NCI-H2107 (cell line): ENCODE measurements around the gene AXIN2.
A peak's percentile ranks its signal among the peaks of the same experiment; 100 is the strongest.

Experiments used
- DNase-seq: peaks from one replicate; lab custom pipeline; 2025; lab: John Stamatoyannopoulos, UW

Gene AXIN2

DNA sequence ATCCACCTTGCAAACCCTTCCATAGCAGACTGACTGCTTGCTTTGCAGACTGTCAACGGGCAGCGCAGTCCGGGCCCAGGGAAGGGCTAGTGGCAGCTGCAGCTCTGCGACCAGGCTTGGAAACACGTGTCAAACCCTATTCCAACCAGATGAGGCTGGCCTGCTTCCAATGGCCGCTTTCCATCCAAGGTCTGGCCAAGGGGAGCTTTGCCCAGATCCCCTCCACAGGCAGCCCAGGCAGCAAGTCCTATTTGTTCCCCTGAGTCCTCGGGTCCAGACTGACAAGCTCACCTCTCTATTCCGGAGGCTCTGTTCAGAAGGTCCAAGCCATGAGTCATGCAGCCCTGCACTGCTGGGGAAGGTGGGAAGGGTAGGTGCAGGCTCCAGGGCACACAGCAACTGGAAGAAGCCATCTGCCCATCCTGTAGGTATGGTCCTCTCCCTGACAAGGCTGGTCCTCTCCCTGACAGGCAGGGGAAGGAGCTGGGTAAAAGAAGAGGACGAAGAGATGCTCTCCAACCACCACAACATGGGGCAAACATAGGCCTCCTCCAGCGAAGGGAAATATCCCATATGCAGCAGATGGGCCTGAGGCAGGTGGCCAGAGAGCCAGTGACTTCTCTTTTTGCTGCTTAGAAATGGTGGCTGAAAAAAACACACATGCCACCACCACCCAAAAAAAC, 22.6 kb upstream of the AXIN2 start:
- no peak for DNase-seq

GRCh38 chr17:65576939-65577338, 15.5 kb upstream of the AXIN2 start:
- no peak for DNase-seq

- DNase-seq = no peak
Observed at GRCh38 chr17:65573282-65573602, 11.8 kb upstream of the AXIN2 start.

DNA sequence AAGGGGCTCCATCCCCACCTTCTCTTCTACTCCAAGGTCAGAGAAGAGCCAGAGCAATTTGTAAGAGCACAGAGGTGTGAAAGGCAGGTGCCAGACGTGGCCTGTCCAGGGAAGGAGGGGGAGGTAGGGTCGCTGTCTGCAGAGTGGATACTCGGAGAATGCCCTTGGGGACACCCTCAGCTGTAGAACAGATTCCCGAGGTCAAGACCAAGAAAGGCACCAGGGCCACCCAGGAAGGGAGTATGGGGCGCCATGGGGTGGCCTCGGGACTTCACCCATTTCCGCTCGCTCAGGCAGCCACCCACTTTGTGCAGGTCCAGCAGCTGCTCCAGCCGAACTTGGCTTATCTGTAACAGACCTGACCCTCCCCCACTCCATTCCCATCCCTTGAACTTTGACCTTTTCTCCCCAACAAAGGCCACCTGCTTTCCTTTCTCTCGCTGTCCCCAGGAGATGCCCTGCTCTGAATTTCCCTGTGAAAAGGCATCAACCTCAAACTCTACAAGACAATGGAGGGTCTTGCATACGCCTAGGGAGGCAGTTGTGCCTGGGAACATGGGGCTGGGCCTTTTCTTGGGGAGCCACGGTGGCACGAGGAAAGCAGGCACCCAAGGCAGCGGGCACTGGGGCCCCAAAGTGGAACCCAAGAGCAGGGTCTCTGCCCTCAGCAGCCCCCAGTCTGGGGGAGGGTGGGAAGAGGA, 11.3 kb upstream of the AXIN2 start:
- no peak for DNase-seq

GRCh38 chr17:65572186-65572580, 10.7 kb upstream of the AXIN2 start:
- no peak for DNase-seq

- no peak for DNase-seq
Observed at GRCh38 chr17:65568918-65569317, 7.5 kb upstream of the AXIN2 start.

- DNase-seq = no peak
Observed at GRCh38 chr17:65567566-65567965, 6.1 kb upstream of the AXIN2 start.

DNA sequence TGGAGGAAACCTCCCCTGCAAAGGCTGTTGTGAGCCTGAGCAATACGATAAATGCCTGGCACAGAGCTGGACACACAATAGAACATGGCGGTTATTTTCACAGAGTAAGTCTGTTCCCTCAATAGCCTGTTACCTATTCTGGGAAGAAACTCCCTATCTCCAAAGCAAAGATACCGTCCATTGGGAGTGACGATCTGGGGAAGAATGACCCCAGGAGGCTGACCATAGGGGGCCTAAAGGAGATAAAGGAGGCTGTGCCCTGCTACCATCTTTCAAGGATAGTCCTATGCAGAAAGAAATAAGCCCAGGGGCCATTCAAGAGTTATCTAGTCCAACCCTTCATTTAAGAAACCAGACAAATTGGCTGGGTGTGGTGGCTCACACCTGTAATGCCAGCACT, 4.1 kb upstream of the AXIN2 start:
- no peak for DNase-seq

DNA sequence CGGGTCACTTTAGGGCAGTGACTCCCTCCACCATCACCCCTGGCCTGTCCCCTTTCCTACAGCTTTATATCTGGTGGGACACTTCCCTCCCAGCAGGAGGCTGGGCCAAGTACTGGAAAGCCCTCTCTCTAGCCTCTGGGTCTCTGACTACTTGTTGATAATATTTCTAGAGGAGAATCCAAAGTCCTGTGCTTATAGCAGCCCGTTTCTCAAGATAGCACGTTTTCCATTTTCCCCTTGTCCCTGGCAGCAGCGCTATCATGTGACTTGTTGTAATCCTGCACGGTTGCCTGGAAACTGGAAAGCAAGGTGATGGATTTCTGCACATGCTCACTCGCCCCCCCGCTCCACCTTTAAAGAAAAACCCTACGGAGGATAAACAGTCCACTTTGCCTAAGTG, 3.3 kb upstream of the AXIN2 start:
- DNase-seq = peak; percentile 60

DNA sequence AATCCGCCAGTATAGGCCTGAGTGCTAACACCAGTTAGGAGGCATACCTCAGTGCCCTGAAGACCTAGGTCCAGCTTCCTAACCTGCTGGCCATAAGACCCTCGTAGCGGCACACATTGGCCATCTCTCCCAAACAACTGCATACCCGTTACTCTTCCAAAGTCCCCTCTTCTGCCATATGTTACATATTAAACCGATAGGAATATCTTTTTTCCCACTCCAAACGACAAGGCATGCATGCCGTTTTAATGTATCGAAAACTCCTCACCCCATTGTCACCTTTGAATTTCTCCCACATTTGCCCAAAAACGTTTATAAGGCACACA, 721 bp upstream of the AXIN2 start:
- no peak for DNase-seq

DNA sequence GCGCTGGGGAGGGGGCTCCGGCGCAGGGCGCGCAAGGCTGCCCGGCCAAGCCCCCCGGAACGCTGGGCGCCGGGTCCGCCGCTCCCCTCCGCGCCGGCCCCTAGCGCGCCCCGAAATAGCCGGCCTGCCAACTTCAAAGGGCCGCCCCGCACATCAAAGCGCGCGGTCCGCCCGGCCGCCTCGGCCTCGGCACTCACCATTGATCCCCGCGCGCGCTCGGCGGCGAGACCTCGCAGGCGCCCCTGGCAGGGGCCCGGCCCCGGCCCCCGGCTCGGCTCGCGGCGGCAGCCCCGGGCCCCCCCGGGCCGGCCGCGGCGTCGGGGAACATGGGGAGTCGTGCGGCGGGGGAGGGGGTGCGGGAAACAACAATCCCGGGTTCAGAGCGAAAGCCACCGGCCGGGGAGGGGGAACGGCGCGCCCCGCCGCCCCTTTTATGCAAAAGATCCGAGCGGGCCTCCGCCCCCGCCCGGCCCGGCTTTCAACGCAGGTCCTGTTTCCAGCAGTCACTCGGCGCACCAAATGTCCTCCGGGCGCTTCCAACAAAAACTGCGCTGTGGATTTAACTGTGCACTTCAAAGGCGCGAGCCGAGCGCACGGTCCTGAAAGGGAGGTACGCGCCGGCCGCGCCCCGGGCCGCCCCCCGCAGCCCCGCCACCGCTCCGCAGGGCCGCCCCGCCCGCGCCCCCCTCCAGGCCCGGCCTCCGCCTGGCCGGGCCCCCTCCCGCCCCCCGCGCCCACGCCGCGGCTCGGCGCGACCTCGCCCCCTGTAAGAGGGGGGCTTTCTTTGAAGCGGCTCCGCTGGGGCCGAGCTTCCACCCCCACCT, 608 bp downstream of the AXIN2 start:
- peak; percentile 63 for DNase-seq

DNA sequence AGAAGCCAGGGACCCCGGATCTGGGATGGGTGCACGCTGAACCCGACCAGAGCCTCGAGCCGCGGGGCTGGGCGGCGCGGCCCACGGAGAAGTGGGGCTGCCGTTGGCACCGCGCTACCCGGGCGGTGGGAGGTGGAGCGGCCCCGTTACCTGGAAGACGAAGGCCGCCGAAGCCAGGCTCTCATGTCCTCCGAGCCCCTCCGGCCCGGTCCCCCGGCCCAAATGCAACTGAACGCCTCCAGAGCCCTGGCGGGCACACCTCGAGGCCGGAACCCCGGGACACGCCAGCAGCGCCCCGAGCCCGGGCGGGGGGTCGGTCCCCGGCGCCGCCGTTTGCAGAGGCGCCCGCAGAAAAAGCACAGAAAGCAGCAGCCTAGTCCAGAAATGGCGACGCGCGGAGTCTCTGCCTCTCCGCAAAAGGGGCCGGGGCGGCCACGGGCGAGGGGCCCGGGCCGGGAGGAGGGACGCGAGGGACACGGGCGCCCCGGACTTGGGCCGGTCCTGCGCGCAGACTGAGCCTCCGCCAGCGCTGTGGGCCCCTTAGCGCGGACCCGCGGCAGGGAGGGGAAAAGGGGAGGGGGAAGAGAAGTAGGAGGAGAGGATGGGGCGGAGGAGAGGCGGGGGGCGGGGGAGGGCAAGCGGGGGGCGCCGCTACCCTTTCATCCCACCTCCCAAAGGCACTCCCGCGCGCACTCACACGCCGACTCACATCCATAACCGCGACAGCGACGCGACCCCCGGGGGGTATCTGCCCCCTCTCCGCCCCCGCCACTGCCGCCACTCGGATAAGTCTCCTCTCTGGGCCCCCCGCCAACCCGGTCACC, 1.4 kb downstream of the AXIN2 start:
- no peak for DNase-seq

DNA sequence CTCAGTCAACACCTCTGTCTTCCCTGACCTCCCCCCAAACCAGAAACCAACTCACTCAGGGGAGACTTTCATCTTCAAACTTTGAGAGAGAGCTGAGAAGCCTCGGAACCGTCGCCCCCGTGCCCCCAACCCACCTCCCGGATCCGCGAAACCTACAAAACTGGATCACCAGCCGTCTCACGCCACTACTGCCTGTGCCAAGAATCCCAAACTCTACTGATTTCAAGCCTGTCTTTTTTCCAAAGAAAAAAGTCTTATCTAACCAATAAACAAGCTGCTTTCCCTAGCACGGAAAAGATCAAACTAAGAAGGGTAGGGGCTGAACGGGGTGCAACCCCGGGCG, 2.0 kb downstream of the AXIN2 start:
- no peak for DNase-seq

- no peak for DNase-seq
Observed at GRCh38 chr17:65558683-65559460, 2.6 kb downstream of the AXIN2 start.

GRCh38 chr17:65558311-65558682, 3.2 kb downstream of the AXIN2 start:
- no peak for DNase-seq

DNA sequence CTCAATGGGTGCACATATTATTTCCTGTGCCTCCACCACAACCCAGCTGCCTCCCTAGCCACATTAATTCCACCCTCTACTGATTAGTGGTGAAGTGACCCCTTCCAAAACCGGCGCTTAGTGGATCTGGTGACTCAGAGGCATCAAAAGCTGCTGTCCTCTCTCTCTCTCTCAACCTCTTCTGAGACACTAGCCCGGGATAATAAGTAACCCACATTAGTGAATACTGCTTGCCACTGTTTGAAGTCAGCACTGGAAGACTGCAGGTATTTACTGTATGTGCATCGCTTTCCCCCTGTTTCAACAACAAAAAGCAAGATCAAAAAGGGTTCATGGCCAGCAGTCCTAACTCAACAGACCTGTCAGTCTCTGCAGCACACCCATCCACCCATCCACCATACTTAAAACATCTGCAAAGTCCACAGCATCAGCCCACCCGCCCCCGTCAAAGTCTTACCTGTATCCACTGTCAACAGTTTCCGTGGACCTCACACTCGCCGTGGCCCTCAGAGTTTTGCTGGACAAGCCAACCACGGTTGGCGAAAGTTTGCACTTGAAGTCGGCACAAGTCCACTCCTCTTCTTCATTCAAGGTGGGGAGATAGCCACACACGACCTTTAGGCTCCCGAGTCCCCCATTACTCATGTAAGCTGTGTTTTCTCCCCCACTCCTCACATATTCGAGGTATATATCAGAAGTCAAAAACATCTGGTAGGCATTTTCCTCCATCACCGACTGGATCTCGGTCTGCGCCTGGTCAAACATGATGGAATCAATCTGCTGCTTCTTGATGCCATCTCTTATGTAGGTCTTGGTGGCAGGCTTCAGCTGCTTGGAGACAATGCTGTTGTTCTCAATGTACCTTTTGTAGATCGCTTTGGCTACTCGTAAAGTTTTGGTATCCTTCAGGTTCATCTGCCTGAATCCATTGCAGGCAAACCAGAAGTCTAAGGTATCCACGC, 3.8 kb downstream of the AXIN2 start:
- DNase-seq = no peak

DNA sequence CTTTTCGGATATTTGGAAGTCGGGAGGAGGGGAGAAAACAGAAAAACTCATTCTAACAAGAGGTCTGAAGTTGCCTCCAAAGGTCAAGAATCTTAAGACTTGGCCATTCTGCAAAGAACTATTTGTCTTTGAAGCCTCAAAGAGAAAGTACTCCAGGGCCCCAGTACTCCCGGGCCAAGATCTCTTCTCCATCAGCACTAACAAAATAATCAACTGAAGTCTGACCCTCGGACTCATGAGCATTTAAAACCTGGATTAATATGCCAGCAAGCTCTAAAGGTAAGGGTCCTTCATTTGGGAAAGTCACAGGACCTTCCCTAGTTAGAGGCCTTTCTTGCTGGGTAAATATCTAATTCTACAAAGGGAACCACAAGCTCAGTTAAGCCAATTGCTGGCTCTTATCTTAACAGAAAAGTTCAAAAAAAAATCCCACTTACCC, 4.5 kb downstream of the AXIN2 start:
- DNase-seq = no peak

GRCh38 chr17:65556014-65556909, 5.2 kb downstream of the AXIN2 start:
- peak; percentile 58 for DNase-seq

GRCh38 chr17:65554553-65555223, 6.8 kb downstream of the AXIN2 start:
- DNase-seq = no peak
